Activated naive CD4-positive, alpha-beta T cell treated with anti-CD3 and anti-CD28 coated beads, Interleukin-2, amount 50 U/mL, for 24 hours (primary cell): ENCODE results near the gene PCAT7.
"Not testable (repeated sequence)": the region's sequence is repeated elsewhere in the genome, so short reads cannot be mapped to it uniquely, and the experiment has no call there.

ENCODE experiments used
- H3K27ac Mint-ChIP-seq: one replicate; pipeline ENCODE4 v1.8.0; 2021; ENCODE audit warnings: mild to moderate bottlenecking, mixed read lengths
- H3K27me3 Mint-ChIP-seq: one replicate; pipeline ENCODE4 v1.8.0; 2021; ENCODE audit warnings: mixed read lengths
- H3K36me3 Mint-ChIP-seq: one replicate; pipeline ENCODE4 v1.8.0; 2021; ENCODE audit warnings: mixed read lengths
- H3K4me1 Mint-ChIP-seq: one replicate; pipeline ENCODE4 v1.8.0; 2021; ENCODE audit warnings: mixed read lengths
- H3K4me3 Mint-ChIP-seq: one replicate; pipeline ENCODE4 v1.8.0; 2021; ENCODE audit warnings: mild to moderate bottlenecking, mixed read lengths
- H3K9me3 Mint-ChIP-seq: one replicate; pipeline ENCODE4 v1.8.0; 2021; ENCODE audit warnings: mixed read lengths

PCAT7 gene

GRCh38 chr9:94544335-94544734, 10.5 kb upstream of the PCAT7 start:
- not testable (repeated sequence) for H3K27me3 Mint-ChIP-seq, H3K4me3 Mint-ChIP-seq, H3K9me3 Mint-ChIP-seq, H3K36me3 Mint-ChIP-seq, H3K4me1 Mint-ChIP-seq
- peak overlapping the region; percentile 60 for H3K27ac Mint-ChIP-seq

DNA sequence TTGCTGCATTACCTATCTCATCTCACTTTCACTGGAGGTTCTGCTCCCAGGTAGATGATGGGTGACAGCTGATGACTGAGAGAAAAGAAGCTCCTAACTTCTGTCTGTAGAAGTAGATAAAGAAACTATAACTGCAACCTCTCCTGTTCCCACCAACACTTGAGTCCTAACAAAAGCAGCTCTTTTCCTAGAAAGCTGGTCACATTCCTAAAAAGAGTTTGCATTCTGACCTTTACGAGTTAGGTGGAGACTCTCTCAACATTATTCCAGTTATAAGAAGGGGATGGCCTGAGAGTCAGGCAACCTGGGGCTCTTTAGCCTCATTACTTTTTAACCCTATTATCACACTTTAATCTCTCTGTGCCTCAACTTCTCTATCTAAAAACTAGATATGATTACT, 8.9 kb upstream of the PCAT7 start:
- H3K27ac Mint-ChIP-seq: no peak overlapping the region
- no peaks in the 10 kb centered on the region for H3K9me3 Mint-ChIP-seq
- no peaks in the 10 kb centered on the region for H3K27me3 Mint-ChIP-seq
- no peaks in the 10 kb centered on the region for H3K4me1 Mint-ChIP-seq
- H3K4me3 Mint-ChIP-seq: no peak overlapping the region
- no peaks in the 10 kb centered on the region for H3K36me3 Mint-ChIP-seq

- Mint-ChIP-seq H3K4me3 (no peak overlapping the region), H3K36me3 (no peaks in the 10 kb centered on the region), H3K27ac (no peak overlapping the region), H3K9me3 (no peaks in the 10 kb centered on the region), H3K27me3 (no peaks in the 10 kb centered on the region), H3K4me1 (no peaks in the 10 kb centered on the region)
Measured at GRCh38 chr9:94553029-94553938, 1.6 kb upstream of the PCAT7 start.

DNA sequence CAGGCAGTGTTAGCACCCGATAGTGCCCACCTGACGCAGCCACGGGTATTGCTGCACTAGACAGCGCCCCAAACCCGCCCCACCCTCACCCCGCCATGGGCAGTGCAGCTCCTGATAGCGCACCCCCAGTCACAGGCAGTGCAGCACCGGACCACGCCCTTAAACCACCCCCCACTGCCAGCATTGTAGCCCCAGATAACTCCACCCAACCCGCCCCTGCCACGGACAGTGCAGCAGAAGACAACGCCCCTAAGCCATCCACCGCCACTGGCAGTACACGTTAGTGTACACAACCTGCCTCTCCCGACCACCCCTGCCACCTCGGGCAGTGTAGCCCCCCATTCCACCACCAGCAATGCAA, 825 bp upstream of the PCAT7 start:
- no peak overlapping the region for H3K4me3 Mint-ChIP-seq
- no peaks in the 10 kb centered on the region for H3K9me3 Mint-ChIP-seq
- no peak overlapping the region for H3K27ac Mint-ChIP-seq
- H3K4me1 Mint-ChIP-seq: no peaks in the 10 kb centered on the region
- no peaks in the 10 kb centered on the region for H3K36me3 Mint-ChIP-seq
- no peaks in the 10 kb centered on the region for H3K27me3 Mint-ChIP-seq

- H3K9me3 Mint-ChIP-seq: no peaks in the 10 kb centered on the region
- H3K4me1 Mint-ChIP-seq: no peaks in the 10 kb centered on the region
- no peaks in the 10 kb centered on the region for H3K36me3 Mint-ChIP-seq
- peaks cover 2% of the 10 kb centered on the region for H3K27me3 Mint-ChIP-seq
- H3K4me3 Mint-ChIP-seq: no peak overlapping the region
- no peak overlapping the region for H3K27ac Mint-ChIP-seq
Measured at GRCh38 chr9:94557376-94557775, 2.5 kb downstream of the PCAT7 start.

GRCh38 chr9:94560237-94560636, 5.4 kb downstream of the PCAT7 start:
- Mint-ChIP-seq H3K9me3 (peaks cover 4% of the 10 kb centered on the region), H3K27ac (no peak overlapping the region), H3K27me3 (peaks cover 3% of the 10 kb centered on the region), H3K4me3 (no peak overlapping the region), H3K36me3 (no peaks in the 10 kb centered on the region), H3K4me1 (no peaks in the 10 kb centered on the region)

DNA sequence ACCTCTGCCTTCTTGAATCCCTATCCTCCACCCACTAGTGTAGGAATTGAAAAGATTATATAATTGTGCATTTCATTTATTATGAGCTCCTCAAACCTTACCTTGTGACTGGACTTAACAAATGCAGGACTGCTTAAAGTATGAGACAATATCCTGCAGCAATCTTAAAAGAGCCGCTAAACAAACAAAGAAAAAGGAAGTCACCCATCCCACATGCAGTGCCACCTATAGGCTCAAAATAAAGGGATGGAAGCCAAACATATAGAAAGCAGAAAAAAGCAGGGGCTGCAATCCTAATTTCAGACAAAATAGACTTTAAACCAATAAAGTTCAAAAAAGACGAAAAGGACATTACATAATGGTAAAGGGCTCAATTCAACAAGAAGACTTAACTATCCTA, 8.7 kb downstream of the PCAT7 start:
- no peaks in the 10 kb centered on the region for H3K36me3 Mint-ChIP-seq
- peaks cover 3% of the 10 kb centered on the region for H3K27me3 Mint-ChIP-seq
- H3K9me3 Mint-ChIP-seq: peaks cover 4% of the 10 kb centered on the region
- H3K27ac Mint-ChIP-seq: no peak overlapping the region
- no peak overlapping the region for H3K4me3 Mint-ChIP-seq
- H3K4me1 Mint-ChIP-seq: no peaks in the 10 kb centered on the region

DNA sequence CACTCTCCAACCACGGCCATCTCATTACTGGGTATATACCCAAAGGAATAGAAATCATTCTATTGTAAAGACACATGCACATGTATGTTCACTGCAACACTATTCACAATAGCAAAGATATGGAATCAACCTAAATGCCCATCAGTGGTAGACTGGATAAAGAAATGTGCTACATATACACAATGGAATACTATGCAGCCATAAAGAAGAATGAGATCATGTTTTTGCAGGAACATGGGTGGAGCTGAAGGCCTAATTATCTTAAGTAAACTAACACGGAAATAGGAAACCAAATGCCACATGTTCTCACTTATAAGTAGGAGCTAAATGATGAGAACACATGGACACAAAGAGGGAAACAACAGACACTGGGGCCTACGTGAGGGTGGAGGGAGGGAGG, 9.4 kb downstream of the PCAT7 start:
- not testable (repeated sequence) for H3K27me3 Mint-ChIP-seq, H3K4me3 Mint-ChIP-seq, H3K27ac Mint-ChIP-seq, H3K36me3 Mint-ChIP-seq, H3K9me3 Mint-ChIP-seq, H3K4me1 Mint-ChIP-seq

GRCh38 chr9:94566550-94566949, 11.7 kb downstream of the PCAT7 start:
- no peak overlapping the region for H3K27ac Mint-ChIP-seq

DNA sequence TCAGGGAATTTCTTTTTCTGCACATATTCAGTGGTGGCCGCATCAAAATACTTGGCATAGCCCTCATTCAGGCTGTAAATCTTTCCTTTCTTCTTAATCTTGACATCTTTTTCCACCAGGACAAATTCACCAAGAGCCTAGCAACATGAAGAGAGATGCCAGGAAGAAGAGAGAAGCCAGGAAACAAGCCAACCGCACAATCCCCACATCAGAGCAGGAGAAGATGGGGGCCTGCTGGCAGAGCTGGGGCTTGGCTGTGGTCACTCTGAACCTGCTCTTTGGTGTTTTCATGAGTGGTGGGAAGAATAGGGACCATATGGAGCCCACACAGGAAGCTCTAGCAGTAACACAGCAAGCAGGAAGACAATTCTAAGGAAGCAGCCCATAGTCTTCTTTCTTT, 12.4 kb downstream of the PCAT7 start:
- Mint-ChIP-seq H3K9me3 (peaks cover 4% of the 10 kb centered on the region), H3K36me3 (no peaks in the 10 kb centered on the region), H3K27ac (no peak overlapping the region), H3K4me3 (no peak overlapping the region), H3K27me3 (peaks cover 1% of the 10 kb centered on the region), H3K4me1 (no peaks in the 10 kb centered on the region)

More at GRCh38 chr9:94566550-94566949, 11.7 kb downstream of the PCAT7 start:
- no peak overlapping the region for H3K4me3 Mint-ChIP-seq
- peaks cover 4% of the 10 kb centered on the region for H3K9me3 Mint-ChIP-seq
- no peaks in the 10 kb centered on the region for H3K4me1 Mint-ChIP-seq
- H3K27me3 Mint-ChIP-seq: peaks cover 3% of the 10 kb centered on the region
- no peaks in the 10 kb centered on the region for H3K36me3 Mint-ChIP-seq

GRCh38 chr9:94568250-94568889, 13.5 kb downstream of the PCAT7 start:
- no peaks in the 10 kb centered on the region for H3K4me1 Mint-ChIP-seq
- H3K27me3 Mint-ChIP-seq: peaks cover 1% of the 10 kb centered on the region
- H3K4me3 Mint-ChIP-seq: no peak overlapping the region
- peaks cover 4% of the 10 kb centered on the region for H3K9me3 Mint-ChIP-seq
- H3K27ac Mint-ChIP-seq: no peak overlapping the region
- no peaks in the 10 kb centered on the region for H3K36me3 Mint-ChIP-seq

DNA sequence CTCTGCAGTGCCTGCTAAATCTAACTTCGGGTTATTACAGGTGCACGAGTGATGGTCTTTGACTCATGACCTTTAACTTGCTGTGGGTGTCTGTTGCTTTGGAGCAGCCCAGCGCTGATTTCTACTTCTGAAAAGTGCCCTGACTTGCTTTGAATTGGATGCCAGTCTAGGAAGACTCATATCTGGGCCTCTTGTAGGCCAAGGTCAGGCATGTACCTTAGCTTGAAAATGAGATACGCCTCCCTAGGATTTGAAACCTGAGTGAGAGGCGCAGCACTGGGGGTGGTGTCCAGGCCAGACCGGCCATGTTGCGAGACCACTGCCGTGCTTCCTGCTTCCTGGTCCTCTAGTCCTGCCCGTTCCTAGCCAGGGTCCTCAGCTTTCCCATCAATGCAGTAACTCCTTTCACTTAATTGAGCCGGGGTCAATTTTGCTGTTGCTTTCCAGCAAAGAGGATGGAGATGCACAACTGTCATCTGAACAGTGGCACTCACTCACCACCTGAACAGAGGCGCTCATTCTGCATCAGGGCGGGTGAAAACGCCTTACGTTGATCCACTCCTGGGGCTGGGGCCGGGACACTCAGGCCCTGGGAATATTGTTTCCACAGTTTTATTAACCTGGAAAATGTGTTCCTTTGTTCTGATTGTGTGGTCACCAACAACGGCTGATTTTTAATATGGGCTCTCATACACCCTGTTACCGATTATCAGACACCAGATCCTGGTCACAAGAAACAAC, 14.3 kb downstream of the PCAT7 start:
- H3K4me3 Mint-ChIP-seq: no peak overlapping the region
- H3K4me1 Mint-ChIP-seq: no peaks in the 10 kb centered on the region
- peaks cover 2% of the 10 kb centered on the region for H3K9me3 Mint-ChIP-seq
- H3K27ac Mint-ChIP-seq: no peak overlapping the region
- no peaks in the 10 kb centered on the region for H3K36me3 Mint-ChIP-seq
- peaks cover 1% of the 10 kb centered on the region for H3K27me3 Mint-ChIP-seq

DNA sequence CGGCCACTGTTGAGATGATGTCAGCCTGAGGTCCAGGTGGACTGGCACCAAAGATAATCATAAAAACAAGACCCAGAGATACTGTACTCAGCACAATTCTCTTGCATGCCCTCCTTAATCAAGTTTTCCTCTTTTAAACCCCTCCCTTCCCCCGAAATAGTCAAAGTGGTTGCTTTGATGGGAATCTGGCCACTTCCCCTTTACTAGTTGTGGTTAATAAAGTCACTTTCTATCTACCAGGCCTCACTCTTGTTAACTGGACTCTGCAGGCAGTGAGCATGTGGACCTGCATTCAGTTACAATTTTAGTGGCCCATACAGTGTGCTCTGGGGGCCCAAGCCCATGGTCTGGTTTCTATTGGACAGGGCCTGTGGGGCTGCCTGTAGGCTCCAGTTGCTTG, 21.2 kb downstream of the PCAT7 start:
- H3K9me3 Mint-ChIP-seq: no peaks in the 10 kb centered on the region
- no peak overlapping the region for H3K27ac Mint-ChIP-seq
- H3K4me3 Mint-ChIP-seq: no peak overlapping the region

DNA sequence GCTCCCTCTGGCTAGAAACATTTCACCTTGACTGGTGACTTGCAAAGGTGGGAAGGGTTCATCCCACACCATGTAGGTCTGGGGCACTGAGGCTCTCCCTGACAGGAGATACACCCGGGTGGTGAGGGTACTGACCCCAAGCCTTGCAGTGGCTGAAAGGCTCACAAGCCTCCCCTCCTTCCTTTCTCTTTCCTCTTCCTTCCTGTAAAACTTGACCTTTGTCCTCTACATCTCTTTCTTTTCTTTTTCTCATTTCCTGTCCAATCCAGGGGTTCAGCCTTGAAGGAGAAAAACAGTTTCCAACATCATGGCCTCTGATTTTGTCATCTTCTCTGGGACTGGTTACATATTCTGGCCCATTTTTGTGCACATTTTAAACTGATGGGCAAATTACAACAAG, 22.2 kb downstream of the PCAT7 start:
- no peak overlapping the region for H3K4me3 Mint-ChIP-seq
- no peak overlapping the region for H3K27ac Mint-ChIP-seq
- H3K27me3 Mint-ChIP-seq: peaks cover 1% of the 10 kb centered on the region
- H3K4me1 Mint-ChIP-seq: no peaks in the 10 kb centered on the region
- H3K36me3 Mint-ChIP-seq: no peaks in the 10 kb centered on the region
- no peaks in the 10 kb centered on the region for H3K9me3 Mint-ChIP-seq

More for the DNA sequence above, 21.2 kb downstream of the PCAT7 start:
- no peaks in the 10 kb centered on the region for H3K36me3 Mint-ChIP-seq
- peaks cover 1% of the 10 kb centered on the region for H3K27me3 Mint-ChIP-seq
- H3K4me1 Mint-ChIP-seq: no peaks in the 10 kb centered on the region

DNA sequence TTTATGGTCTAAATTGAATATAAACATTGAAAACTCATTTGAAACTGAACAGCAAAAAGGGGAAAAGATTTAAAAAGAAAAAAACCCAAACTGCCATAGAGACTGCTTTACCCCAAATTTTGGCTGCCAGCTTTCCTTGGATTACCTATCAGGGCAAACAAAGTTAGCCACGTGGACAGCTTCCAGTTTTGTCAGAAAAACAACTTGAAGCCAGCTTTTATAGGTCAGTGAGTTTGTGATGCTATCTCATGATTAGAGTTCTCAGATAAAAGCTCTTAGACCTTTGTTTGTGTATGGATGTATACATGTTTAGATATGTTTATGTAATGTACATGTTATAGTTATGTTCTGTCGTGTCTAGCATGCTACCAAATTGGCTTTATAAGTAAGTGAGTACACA, 22.7 kb downstream of the PCAT7 start:
- Mint-ChIP-seq H3K36me3 (no peaks in the 10 kb centered on the region), H3K4me1 (no peaks in the 10 kb centered on the region), H3K9me3 (no peaks in the 10 kb centered on the region), H3K4me3 (no peak overlapping the region), H3K27me3 (no peaks in the 10 kb centered on the region), H3K27ac (no peak overlapping the region)

- peaks cover 2% of the 10 kb centered on the region for H3K27me3 Mint-ChIP-seq
- H3K27ac Mint-ChIP-seq: no peak overlapping the region
- no peak overlapping the region for H3K4me3 Mint-ChIP-seq
- H3K4me1 Mint-ChIP-seq: peaks cover 19% of the 10 kb centered on the region
- H3K36me3 Mint-ChIP-seq: no peaks in the 10 kb centered on the region
- no peaks in the 10 kb centered on the region for H3K9me3 Mint-ChIP-seq
Measured at GRCh38 chr9:94581728-94582127, 26.8 kb downstream of the PCAT7 start.
